ENCODE data around the gene NR2C2AP.

Gene NR2C2AP

GRCh38 chr19:19170053-19170872 is 33.0 kb downstream of the NR2C2AP start, which contains the start of gene MEF2B:
Gene MEF2B (minus strand): TSS chr19:19170263. CDS start chr19:19150735, 19,528 bp downstream.
- H3K4ac ChIP-seq (ENCODE audit: low read length), result no peak within 1 kb of the TSS
- H3K14ac ChIP-seq (ENCODE audit: low read length), result peak within 1 kb of the TSS; percentile 44
- H2BK15ac ChIP-seq (ENCODE audit: low read length), result no peak within 1 kb of the TSS
- peaks cover 0 to 16% (median 0%) of the 10 kb centered on the region in 3 experiments for H3K27me3 ChIP-seq (ENCODE audit: control insufficient read depth in 3 of 3, insufficient read depth in 3 of 3, low read depth in 1 of 3, low read length in 3 of 3)
- H2BK12ac ChIP-seq (ENCODE audit: low read length), result no peak within 1 kb of the TSS
- no peak within 1 kb of the TSS for H4K8ac ChIP-seq (ENCODE audit: low read depth, low read length)
- no peak within 1 kb of the TSS for H3K27ac ChIP-seq (replicated peaks; ENCODE audit: low read length)
- peaks cover 0 to 2% of the 10 kb centered on the region in 2 donors for H3K9me3 ChIP-seq (replicated peaks in 1 of 2; ENCODE audit: control insufficient read depth in 2 of 2, insufficient read depth in 1 of 2, low read depth in 1 of 2, low read length in 2 of 2)
- H3K4me2 ChIP-seq (ENCODE audit: insufficient read depth, low read length, poor library complexity, severe bottlenecking), result peak within 1 kb of the TSS; percentile 67
- peak within 1 kb of the TSS in 1 of 2 donors; percentile 37 for H3K4me3 ChIP-seq (ENCODE audit: low read length in 2 of 2)
- no CpG with 5 or more reads among the region's 56 CpGs for WGBS, 2 donors (ENCODE audit: extremely low coverage in 2 of 2, insufficient read length in 2 of 2, insufficient replicate concordance in 1 of 2)
- no peak within 1 kb of the TSS for H2AK5ac ChIP-seq (ENCODE audit: low read depth, low read length)
- H2AFZ ChIP-seq (ENCODE audit: low read length), result no peak within 1 kb of the TSS
- H3K36me3 ChIP-seq (replicated peaks in 1 of 2; ENCODE audit: control insufficient read depth in 2 of 2, insufficient read depth in 2 of 2, low read length in 2 of 2), result no peaks in the 10 kb centered on the region
- H4K91ac ChIP-seq (ENCODE audit: low read depth, low read length, poor library complexity), result no peak within 1 kb of the TSS
- no peak within 1 kb of the TSS for H2BK5ac ChIP-seq (ENCODE audit: low read length)
- H3K9ac ChIP-seq (ENCODE audit: low read depth, low read length, poor library complexity), result peak within 1 kb of the TSS; percentile 74
- H3K18ac ChIP-seq (ENCODE audit: low read length), result peak within 1 kb of the TSS; percentile 57
- peak within 1 kb of the TSS; percentile 89 for H3K23ac ChIP-seq (ENCODE audit: low read depth, low read length, poor library complexity)
- H3K79me1 ChIP-seq (ENCODE audit: low read depth, low read length), result no peaks in the 10 kb centered on the region
- DNase-seq (ENCODE audit: low spot score), result peak; percentile 74
- H3K4me1 ChIP-seq (ENCODE audit: control insufficient read depth in 2 of 2, insufficient read depth in 1 of 2, low read depth in 1 of 2, low read length in 2 of 2), result peaks cover 0 to 13% of the 10 kb centered on the region in 2 donors
- no peak within 1 kb of the TSS for H2BK120ac ChIP-seq (ENCODE audit: low read depth, low read length)

GRCh38 chr19:19169236-19170052 is 33.8 kb downstream of the NR2C2AP start:
- peak overlapping the region; percentile 44 for H3K14ac ChIP-seq (ENCODE audit: low read length)
- H2BK120ac ChIP-seq (ENCODE audit: low read depth, low read length), result no peak overlapping the region
- H3K23ac ChIP-seq (ENCODE audit: low read depth, low read length, poor library complexity), result peak overlapping the region; percentile 89
- H3K9ac ChIP-seq (ENCODE audit: low read depth, low read length, poor library complexity), result peak overlapping the region; percentile 74
- no peaks in the 10 kb centered on the region for H3K79me1 ChIP-seq (ENCODE audit: low read depth, low read length)
- peaks cover 0 to 13% of the 10 kb centered on the region in 2 donors for H3K4me1 ChIP-seq (ENCODE audit: control insufficient read depth in 2 of 2, insufficient read depth in 1 of 2, low read depth in 1 of 2, low read length in 2 of 2)
- H2AFZ ChIP-seq (ENCODE audit: low read length), result no peak overlapping the region
- peak overlapping the region in 1 of 2 donors; percentile 21 for H3K4me3 ChIP-seq (ENCODE audit: low read length in 2 of 2)
- peak overlapping the region; percentile 67 for H3K4me2 ChIP-seq (ENCODE audit: insufficient read depth, low read length, poor library complexity, severe bottlenecking)
- H4K91ac ChIP-seq (ENCODE audit: low read depth, low read length, poor library complexity), result no peak overlapping the region
- no peak overlapping the region for H2BK12ac ChIP-seq (ENCODE audit: low read length)
- no peak overlapping the region for H4K8ac ChIP-seq (ENCODE audit: low read depth, low read length)
- no peak for DNase-seq (ENCODE audit: low spot score)
- no peak overlapping the region for H2BK5ac ChIP-seq (ENCODE audit: low read length)
- H3K18ac ChIP-seq (ENCODE audit: low read length), result no peak overlapping the region
- H3K4ac ChIP-seq (ENCODE audit: low read length), result no peak overlapping the region
- peaks cover 0 to 2% of the 10 kb centered on the region in 2 donors for H3K9me3 ChIP-seq (replicated peaks in 1 of 2; ENCODE audit: control insufficient read depth in 2 of 2, insufficient read depth in 1 of 2, low read depth in 1 of 2, low read length in 2 of 2)
- no peak overlapping the region for H3K27ac ChIP-seq (replicated peaks; ENCODE audit: low read length)
- H2BK15ac ChIP-seq (ENCODE audit: low read length), result no peak overlapping the region
- H2AK5ac ChIP-seq (ENCODE audit: low read depth, low read length), result no peak overlapping the region
- no peaks in the 10 kb centered on the region for H3K36me3 ChIP-seq (replicated peaks in 1 of 2; ENCODE audit: control insufficient read depth in 2 of 2, insufficient read depth in 2 of 2, low read length in 2 of 2)
- no CpG with 5 or more reads among the region's 9 CpGs for WGBS, 2 donors (ENCODE audit: extremely low coverage in 2 of 2, insufficient read length in 2 of 2, insufficient replicate concordance in 1 of 2)
- H3K27me3 ChIP-seq (ENCODE audit: control insufficient read depth in 3 of 3, insufficient read depth in 3 of 3, low read depth in 1 of 3, low read length in 3 of 3), result peaks cover 0 to 16% (median 0%) of the 10 kb centered on the region in 3 experiments

- Histone ChIP-seq H3K23ac (ENCODE audit: low read depth, low read length, poor library complexity) (no peak overlapping the region), H3K14ac (ENCODE audit: low read length) (no peak overlapping the region)
- WGBS, 2 donors (ENCODE audit: extremely low coverage in 2 of 2, insufficient read length in 2 of 2, insufficient replicate concordance in 1 of 2), result no CpG with 5 or more reads among the region's 3 CpGs
Observed at GRCh38 chr19:19167612-19168011, 35.6 kb downstream of the NR2C2AP start.

More at GRCh38 chr19:19167612-19168011, 35.6 kb downstream of the NR2C2AP start:
- no peak overlapping the region for H4K8ac ChIP-seq (ENCODE audit: low read depth, low read length)
- no peaks in the 10 kb centered on the region for H3K79me1 ChIP-seq (ENCODE audit: low read depth, low read length)
- DNase-seq (ENCODE audit: low spot score), result no peak
- no peak overlapping the region for H2BK120ac ChIP-seq (ENCODE audit: low read depth, low read length)
- no peak overlapping the region for H2AFZ ChIP-seq (ENCODE audit: low read length)
- H4K91ac ChIP-seq (ENCODE audit: low read depth, low read length, poor library complexity), result no peak overlapping the region
- H2BK15ac ChIP-seq (ENCODE audit: low read length), result no peak overlapping the region
- H3K4me3 ChIP-seq (ENCODE audit: low read length in 2 of 2), result no peak overlapping the region
- peaks cover 0 to 16% (median 0%) of the 10 kb centered on the region in 3 experiments for H3K27me3 ChIP-seq (ENCODE audit: control insufficient read depth in 3 of 3, insufficient read depth in 3 of 3, low read depth in 1 of 3, low read length in 3 of 3)
- H3K4me2 ChIP-seq (ENCODE audit: insufficient read depth, low read length, poor library complexity, severe bottlenecking), result no peak overlapping the region
- H3K27ac ChIP-seq (replicated peaks; ENCODE audit: low read length), result no peak overlapping the region
- no peak overlapping the region for H2BK12ac ChIP-seq (ENCODE audit: low read length)
- no peak overlapping the region for H2AK5ac ChIP-seq (ENCODE audit: low read depth, low read length)
- H3K18ac ChIP-seq (ENCODE audit: low read length), result no peak overlapping the region
- no peaks in the 10 kb centered on the region for H3K36me3 ChIP-seq (replicated peaks in 1 of 2; ENCODE audit: control insufficient read depth in 2 of 2, insufficient read depth in 2 of 2, low read length in 2 of 2)
- H3K4ac ChIP-seq (ENCODE audit: low read length), result no peak overlapping the region
- no peak overlapping the region for H2BK5ac ChIP-seq (ENCODE audit: low read length)
- peaks cover 0 to 2% of the 10 kb centered on the region in 2 donors for H3K9me3 ChIP-seq (replicated peaks in 1 of 2; ENCODE audit: control insufficient read depth in 2 of 2, insufficient read depth in 1 of 2, low read depth in 1 of 2, low read length in 2 of 2)
- peaks cover 0 to 13% of the 10 kb centered on the region in 2 donors for H3K4me1 ChIP-seq (ENCODE audit: control insufficient read depth in 2 of 2, insufficient read depth in 1 of 2, low read depth in 1 of 2, low read length in 2 of 2)
- H3K9ac ChIP-seq (ENCODE audit: low read depth, low read length, poor library complexity), result no peak overlapping the region

Data from neuronal stem cell (in vitro differentiated cells).